Adipocyte (in vitro differentiated cells): Measurements from ENCODE around the gene CPLX1.

Experiments used
- DNase-seq: peaks from one replicate; pipeline ENCODE4 v3.0.0-alpha.2; 2015; ENCODE audit warnings: low read depth
- H3K27me3 ChIP-seq: replicated peaks from 2 replicates; pipeline ENCODE4 v1.7.0; 2013; ENCODE audit warnings: mild to moderate bottlenecking, low read length, moderate library complexity; ENCODE audit not compliant: control insufficient read depth, insufficient read depth
- H3K36me3 ChIP-seq: 2 replicates; pipeline ENCODE4 v1.7.0; 2013; ENCODE audit warnings: low read length, mild to moderate bottlenecking, moderate library complexity; ENCODE audit not compliant: control insufficient read depth, insufficient read depth, severe bottlenecking
- H3K4me1 ChIP-seq: 2 replicates; pipeline ENCODE4 v1.7.0; 2013; ENCODE audit warnings: mild to moderate bottlenecking, low read length, moderate library complexity; ENCODE audit not compliant: control insufficient read depth, insufficient read depth
- H3K4me3 ChIP-seq: 2 replicates; pipeline ENCODE4 v1.7.0; 2013; ENCODE audit warnings: mild to moderate bottlenecking, low read length, moderate library complexity
- H3K9ac ChIP-seq: 2 replicates; pipeline ENCODE4 v1.7.0; 2013; ENCODE audit warnings: mild to moderate bottlenecking, low read length, moderate library complexity
- H3K9me3 ChIP-seq: 2 replicates; pipeline ENCODE4 v1.7.0; 2013; ENCODE audit warnings: mild to moderate bottlenecking, low read length, moderate library complexity; ENCODE audit not compliant: control insufficient read depth

Gene CPLX1

GRCh38 chr4:825971-826330 lies at the start of gene CPLX1:
Gene CPLX1 (minus strand): TSS chr4:826129. CDS start chr4:824522, 1,607 bp downstream.
- peaks cover 55% of the 10 kb centered on the region for H3K27me3 ChIP-seq
- H3K4me3 ChIP-seq, result no peak within 1 kb of the TSS
- DNase-seq, result peak; percentile 49
- no peak within 1 kb of the TSS for H3K9ac ChIP-seq
- no peaks in the 10 kb centered on the region for H3K9me3 ChIP-seq
- H3K36me3 ChIP-seq, result no peaks in the 10 kb centered on the region
- no peaks in the 10 kb centered on the region for H3K4me1 ChIP-seq

- Histone ChIP-seq H3K4me1 (no peaks in the 10 kb centered on the region), H3K36me3 (peaks cover 84% of the 10 kb centered on the region), H3K4me3 (no peak overlapping the region), H3K9ac (no peak overlapping the region), H3K9me3 (no peaks in the 10 kb centered on the region), H3K27me3 (no peaks in the 10 kb centered on the region)
- DNase-seq, result no peak
Observed at GRCh38 chr4:874971-875817, 49.3 kb upstream of the CPLX1 start.

- H3K9me3 ChIP-seq, result no peaks in the 10 kb centered on the region
- no peak for DNase-seq
- H3K4me3 ChIP-seq, result no peak overlapping the region
- H3K9ac ChIP-seq, result no peak overlapping the region
- H3K36me3 ChIP-seq, result peaks cover 83% of the 10 kb centered on the region
- no peaks in the 10 kb centered on the region for H3K4me1 ChIP-seq
- H3K27me3 ChIP-seq, result no peaks in the 10 kb centered on the region
Observed at GRCh38 chr4:874056-874455, 48.1 kb upstream of the CPLX1 start.

GRCh38 chr4:872241-872981 lies 46.5 kb upstream of the CPLX1 start:
- H3K36me3 ChIP-seq, result peaks cover 84% of the 10 kb centered on the region

GRCh38 chr4:871484-871883 lies 45.6 kb upstream of the CPLX1 start:
- Histone ChIP-seq H3K9me3 (no peaks in the 10 kb centered on the region), H3K4me3 (no peak overlapping the region), H3K4me1 (no peaks in the 10 kb centered on the region), H3K9ac (no peak overlapping the region), H3K27me3 (no peaks in the 10 kb centered on the region), H3K36me3 (peaks cover 83% of the 10 kb centered on the region)
- DNase-seq, result no peak

More at GRCh38 chr4:872241-872981, 46.5 kb upstream of the CPLX1 start:
- Histone ChIP-seq H3K9ac (no peak overlapping the region), H3K4me1 (no peaks in the 10 kb centered on the region), H3K9me3 (no peaks in the 10 kb centered on the region), H3K4me3 (no peak overlapping the region), H3K27me3 (no peaks in the 10 kb centered on the region)
- no peak for DNase-seq

- peaks cover 83% of the 10 kb centered on the region for H3K36me3 ChIP-seq
- DNase-seq, result no peak
Observed at GRCh38 chr4:870951-871350, 45.0 kb upstream of the CPLX1 start.

GRCh38 chr4:869776-870175 lies 43.8 kb upstream of the CPLX1 start:
- no peaks in the 10 kb centered on the region for H3K9me3 ChIP-seq
- peaks cover 82% of the 10 kb centered on the region for H3K36me3 ChIP-seq
- no peaks in the 10 kb centered on the region for H3K4me1 ChIP-seq
- H3K4me3 ChIP-seq, result no peak overlapping the region
- no peaks in the 10 kb centered on the region for H3K27me3 ChIP-seq
- no peak for DNase-seq
- no peak overlapping the region for H3K9ac ChIP-seq

More at GRCh38 chr4:870951-871350, 45.0 kb upstream of the CPLX1 start:
- H3K4me3 ChIP-seq, result no peak overlapping the region
- no peaks in the 10 kb centered on the region for H3K27me3 ChIP-seq
- no peak overlapping the region for H3K9ac ChIP-seq
- no peaks in the 10 kb centered on the region for H3K4me1 ChIP-seq
- no peaks in the 10 kb centered on the region for H3K9me3 ChIP-seq

GRCh38 chr4:868421-868820 lies 42.5 kb upstream of the CPLX1 start:
- H3K9ac ChIP-seq, result no peak overlapping the region
- H3K4me1 ChIP-seq, result no peaks in the 10 kb centered on the region
- peaks cover 78% of the 10 kb centered on the region for H3K36me3 ChIP-seq
- no peak for DNase-seq
- no peaks in the 10 kb centered on the region for H3K27me3 ChIP-seq
- H3K9me3 ChIP-seq, result no peaks in the 10 kb centered on the region
- H3K4me3 ChIP-seq, result no peak overlapping the region

- Histone ChIP-seq H3K9me3 (no peaks in the 10 kb centered on the region), H3K9ac (no peak overlapping the region), H3K4me3 (no peak overlapping the region), H3K36me3 (peaks cover 78% of the 10 kb centered on the region), H3K27me3 (no peaks in the 10 kb centered on the region), H3K4me1 (no peaks in the 10 kb centered on the region)
- no peak for DNase-seq
Observed at GRCh38 chr4:867526-868250, 41.8 kb upstream of the CPLX1 start.

GRCh38 chr4:866761-867390 lies 40.9 kb upstream of the CPLX1 start:
- no peaks in the 10 kb centered on the region for H3K4me1 ChIP-seq
- H3K9ac ChIP-seq, result no peak overlapping the region
- no peaks in the 10 kb centered on the region for H3K27me3 ChIP-seq
- no peak for DNase-seq
- H3K36me3 ChIP-seq, result peaks cover 82% of the 10 kb centered on the region
- no peaks in the 10 kb centered on the region for H3K9me3 ChIP-seq
- no peak overlapping the region for H3K4me3 ChIP-seq
